SU-DHL-6 (cell line): ENCODE measurements around the gene GANAB.

Experiments
- EZH2phosphoT487 ChIP-seq: fragments of 200-600 bp; sonication (generic), shearing (Covaris generic); conservative IDR thresholded peaks from 2 replicates; pipeline ENCODE4 v1.6.1; 2018; ENCODE audit warnings: mild to moderate bottlenecking, antibody characterized with exemption, low read length, moderate library complexity, mixed read lengths
- TF ChIP-seq, protein P1 (sequence below): fragments of 200-600 bp; sonication (generic); IDR thresholded peaks from one replicate; pipeline ENCODE4 v1.5.1; 2017; ENCODE audit warnings: antibody characterized with exemption, mild to moderate bottlenecking, low read length, moderate library complexity; ENCODE audit not compliant: insufficient read depth, poor library complexity, severe bottlenecking

DNA sequence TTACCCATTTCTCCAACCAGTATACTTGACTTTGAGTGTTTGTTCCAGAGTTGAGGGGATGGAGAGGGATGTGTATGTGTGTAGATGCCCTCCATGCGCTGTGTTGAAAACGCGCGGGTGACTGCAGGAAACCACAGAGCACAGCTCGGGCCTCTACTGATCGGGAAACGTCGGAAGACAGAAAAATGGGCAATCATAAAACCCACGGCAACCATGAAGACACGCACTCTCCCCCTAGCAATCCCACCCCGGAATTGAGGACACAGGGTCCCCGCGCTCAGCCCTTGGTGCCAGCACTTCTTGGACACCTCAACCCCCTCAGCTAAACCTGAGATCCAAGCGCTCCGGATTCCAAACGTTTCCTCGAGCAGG is 24.8 kb upstream of the GANAB start:
- TF ChIP-seq, protein P1, sequence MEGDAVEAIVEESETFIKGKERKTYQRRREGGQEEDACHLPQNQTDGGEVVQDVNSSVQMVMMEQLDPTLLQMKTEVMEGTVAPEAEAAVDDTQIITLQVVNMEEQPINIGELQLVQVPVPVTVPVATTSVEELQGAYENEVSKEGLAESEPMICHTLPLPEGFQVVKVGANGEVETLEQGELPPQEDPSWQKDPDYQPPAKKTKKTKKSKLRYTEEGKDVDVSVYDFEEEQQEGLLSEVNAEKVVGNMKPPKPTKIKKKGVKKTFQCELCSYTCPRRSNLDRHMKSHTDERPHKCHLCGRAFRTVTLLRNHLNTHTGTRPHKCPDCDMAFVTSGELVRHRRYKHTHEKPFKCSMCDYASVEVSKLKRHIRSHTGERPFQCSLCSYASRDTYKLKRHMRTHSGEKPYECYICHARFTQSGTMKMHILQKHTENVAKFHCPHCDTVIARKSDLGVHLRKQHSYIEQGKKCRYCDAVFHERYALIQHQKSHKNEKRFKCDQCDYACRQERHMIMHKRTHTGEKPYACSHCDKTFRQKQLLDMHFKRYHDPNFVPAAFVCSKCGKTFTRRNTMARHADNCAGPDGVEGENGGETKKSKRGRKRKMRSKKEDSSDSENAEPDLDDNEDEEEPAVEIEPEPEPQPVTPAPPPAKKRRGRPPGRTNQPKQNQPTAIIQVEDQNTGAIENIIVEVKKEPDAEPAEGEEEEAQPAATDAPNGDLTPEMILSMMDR: no peak
- TF ChIP-seq EZH2phosphoT487: no peak
